DMS153 (cell line): Measurements from ENCODE around the gene ARL14.

Experiments
- DNase-seq: peaks from one replicate; lab custom pipeline; 2025; lab: John Stamatoyannopoulos, UW

Gene ARL14

DNA sequence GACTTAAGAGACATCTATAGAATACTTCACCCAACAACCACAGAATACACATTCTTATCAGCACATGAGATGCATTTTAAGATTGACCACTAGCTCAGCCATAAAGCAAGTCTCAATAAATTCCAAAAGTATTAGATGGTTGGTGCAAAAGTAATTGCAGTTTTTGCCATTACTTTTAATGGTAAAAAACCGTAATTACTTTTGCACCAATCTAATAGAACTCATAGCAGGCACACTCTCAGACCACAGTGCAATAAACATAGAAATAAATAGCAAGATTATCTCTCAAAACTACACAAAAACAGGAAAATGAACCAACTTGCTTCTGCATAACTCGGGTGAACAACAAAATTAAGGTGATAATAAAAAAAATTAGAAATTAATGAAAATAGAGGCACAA, 45.4 kb downstream of the ARL14 start:
- no peak for DNase-seq

- DNase-seq = no peak
Observed at GRCh38 chr3:160725338-160725737, 48.4 kb downstream of the ARL14 start.
